Thoracic aorta (tissue), 2 donors: ENCODE measurements around the gene BCL11B. TPM values are rescaled to one million over a fixed set of nuclear protein-coding genes. Genes with fewer than 3 reads are reported as not detected.

Experiments used
- ATAC-seq: fragments of 150-250 bp; one replicate; pipeline ENCODE4 v1.8.0; 2017; ENCODE audit warnings: low read depth; ENCODE audit not compliant: insufficient number of reproducible peaks, low FRiP score
- DNase-seq: peaks from one replicate; pipeline ENCODE4 v3.0.0-alpha.2; 2020; ENCODE audit warnings: low spot score
- H3K27ac ChIP-seq, 2 donors: fragments of 200-600 bp; sonication (generic); 1 replicate in 1 of 2; 2 replicates in 1 of 2; pipeline ENCODE4 v1.5.1; 2016; ENCODE audit warnings: mild to moderate bottlenecking in 2 of 2, moderate library complexity in 2 of 2
- H3K27me3 ChIP-seq: fragments of 200-600 bp; sonication (generic); replicated peaks from 2 replicates; pipeline ENCODE4 v1.6.0; 2016; ENCODE audit warnings: mild to moderate bottlenecking; ENCODE audit not compliant: insufficient read depth
- H3K36me3 ChIP-seq: fragments of 200-600 bp; sonication (generic); one replicate; pipeline ENCODE4 v1.5.1; 2016
- H3K4me1 ChIP-seq, 2 donors: fragments of 200-600 bp; sonication (generic); 1 replicate in 1 of 2; 2 replicates in 1 of 2; pipeline versions ENCODE4 v1.5.1 to v1.6.0; 2016; ENCODE audit warnings: low read depth in 2 of 2, mild to moderate bottlenecking in 1 of 2; ENCODE audit not compliant: control insufficient read depth in 1 of 2
- H3K4me3 ChIP-seq: fragments of 200-600 bp; sonication (generic); 2 replicates; pipeline ENCODE4 v1.5.1; 2016; ENCODE audit warnings: mild to moderate bottlenecking
- H3K9me3 ChIP-seq: fragments of 200-600 bp; sonication (generic); 2 replicates; pipeline ENCODE4 v1.5.1; 2016
- CTCF ChIP-seq: fragments of 200-600 bp; sonication (generic); IDR thresholded peaks from one replicate; pipeline ENCODE4 v1.5.1; 2019; ENCODE audit warnings: antibody characterized with exemption
- total RNA-seq, 2 donors: library from RNA; depleted of rRNA; stranded (reverse); fragments of >200 nt; gene quantifications; one replicate each; pipeline versions ENCODE4 v1.1.0 to v1.2.3, GENCODE V29; 2016

BCL11B gene
- total RNA-seq, 2 donors from 2014 or later = 0.92 to 6.2 TPM

- Histone ChIP-seq H3K4me1 (peaks cover 0 to 3% of the 10 kb centered on the region in 2 donors), H3K4me3 (no peak overlapping the region), H3K27me3 (no peaks in the 10 kb centered on the region), H3K27ac (no peak overlapping the region), H3K36me3 (no peaks in the 10 kb centered on the region), H3K9me3 (no peaks in the 10 kb centered on the region)
- no peak for TF ChIP-seq CTCF
- DNase-seq = no peak
- ATAC-seq = no peak
Measured at GRCh38 chr14:99173506-99173905, 98.5 kb downstream of the BCL11B start.

- no peak overlapping the region for H3K4me3 ChIP-seq
- no peak for ATAC-seq
- DNase-seq = no peak
- H3K9me3 ChIP-seq = no peaks in the 10 kb centered on the region
- H3K27me3 ChIP-seq = no peaks in the 10 kb centered on the region
- no peaks in the 10 kb centered on the region for H3K4me1 ChIP-seq
- no peak for TF ChIP-seq CTCF
- no peaks in the 10 kb centered on the region for H3K36me3 ChIP-seq
- no peak overlapping the region for H3K27ac ChIP-seq
Measured at GRCh38 chr14:99173086-99173485, 98.9 kb downstream of the BCL11B start.

GRCh38 chr14:99171396-99171795 lies 100.6 kb downstream of the BCL11B start:
- H3K4me3 ChIP-seq = no peak overlapping the region
- no peaks in the 10 kb centered on the region for H3K36me3 ChIP-seq
- no peak overlapping the region for H3K27ac ChIP-seq
- ATAC-seq (no peak), DNase-seq (no peak)
- H3K4me1 ChIP-seq = no peaks in the 10 kb centered on the region
- H3K9me3 ChIP-seq = no peaks in the 10 kb centered on the region
- no peaks in the 10 kb centered on the region for H3K27me3 ChIP-seq
- no peak for TF ChIP-seq CTCF

GRCh38 chr14:99169776-99170356 lies 102.1 kb downstream of the BCL11B start:
- TF ChIP-seq CTCF = no peak
- Histone ChIP-seq H3K27ac (no peak overlapping the region), H3K27me3 (no peaks in the 10 kb centered on the region), H3K36me3 (no peaks in the 10 kb centered on the region), H3K4me1 (no peaks in the 10 kb centered on the region), H3K4me3 (no peak overlapping the region), H3K9me3 (no peaks in the 10 kb centered on the region)
- DNase-seq = no peak
- no peak for ATAC-seq

- Histone ChIP-seq H3K27me3 (no peaks in the 10 kb centered on the region), H3K4me1 (no peaks in the 10 kb centered on the region), H3K4me3 (no peak overlapping the region), H3K36me3 (no peaks in the 10 kb centered on the region), H3K27ac (no peak overlapping the region), H3K9me3 (no peaks in the 10 kb centered on the region)
- no peak for TF ChIP-seq CTCF
- ATAC-seq (no peak), DNase-seq (no peak)
Measured at GRCh38 chr14:99168330-99168729, 103.7 kb downstream of the BCL11B start.
